ES-I3 (cell line): ENCODE data around the gene ABHD4.

Experiments
- H3K36me3 ChIP-seq: 2 replicates; pipeline ENCODE4 v1.6.1; 2013; ENCODE audit warnings: mild to moderate bottlenecking, low read length, control low read depth, moderate library complexity; ENCODE audit not compliant: insufficient read depth
- H3K4me1 ChIP-seq: 2 replicates; pipeline ENCODE4 v1.6.1; 2013; ENCODE audit warnings: mild to moderate bottlenecking, control low read depth, low read length; ENCODE audit not compliant: insufficient read depth
- H3K9ac ChIP-seq: 2 replicates; pipeline ENCODE4 v1.6.1; 2013; ENCODE audit warnings: low read depth, mild to moderate bottlenecking, low read length, moderate library complexity
- H3K9me3 ChIP-seq: 2 replicates; pipeline ENCODE4 v1.6.1; 2013; ENCODE audit warnings: mild to moderate bottlenecking, low read length, moderate library complexity; ENCODE audit not compliant: control insufficient read depth, insufficient read depth

Gene ABHD4

GRCh38 chr14:22640192-22640591, 42.1 kb downstream of the ABHD4 start:
- Histone ChIP-seq H3K4me1 (no peaks in the 10 kb centered on the region), H3K36me3 (no peaks in the 10 kb centered on the region), H3K9me3 (no peaks in the 10 kb centered on the region), H3K9ac (no peak overlapping the region)

DNA sequence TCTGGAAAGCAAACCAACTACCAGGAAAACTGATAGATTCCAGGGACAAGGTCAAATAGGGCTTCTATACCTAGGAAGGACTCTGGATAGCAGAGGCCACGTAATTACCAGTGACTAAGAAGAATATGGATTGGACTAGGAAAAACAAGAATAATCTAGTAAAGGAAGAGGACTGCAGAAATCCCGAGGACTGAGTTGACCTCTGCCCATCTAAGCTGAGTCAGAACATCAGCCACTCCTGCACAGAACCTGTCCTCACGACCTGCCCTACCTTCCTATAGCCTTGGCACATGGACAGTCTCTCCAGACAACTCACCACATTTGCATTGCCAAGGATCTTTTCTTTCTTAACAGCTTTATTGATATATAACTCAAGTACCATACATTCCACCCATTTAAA, 43.7 kb downstream of the ABHD4 start:
- H3K9me3 ChIP-seq, result no peaks in the 10 kb centered on the region
- no peak overlapping the region for H3K9ac ChIP-seq
- H3K36me3 ChIP-seq, result no peaks in the 10 kb centered on the region
- H3K4me1 ChIP-seq, result no peaks in the 10 kb centered on the region

DNA sequence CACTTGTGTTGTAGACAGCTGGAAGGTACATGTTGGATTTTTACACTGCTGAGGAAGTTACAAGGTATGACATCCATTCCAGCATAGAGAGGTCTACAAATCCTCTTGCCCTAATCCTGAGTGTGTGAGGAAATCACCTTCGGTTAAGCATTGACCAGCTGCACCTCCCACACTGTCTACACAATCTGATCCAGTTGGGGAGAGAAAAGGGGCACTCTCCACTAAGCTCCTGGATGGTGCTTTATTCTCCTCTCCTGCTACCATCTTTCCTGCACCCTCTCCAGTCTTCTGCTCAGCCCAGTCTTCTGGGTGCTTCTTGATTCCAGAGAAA, 46.2 kb downstream of the ABHD4 start, which contains the start of gene OR6J1:
Gene OR6J1, minus strand, starts transcription at position 48 of the 331 bp plus-strand sequence. CDS start 9,541 bp downstream, outside the sequence.
- Histone ChIP-seq H3K9ac (no peak within 1 kb of the TSS), H3K4me1 (no peaks in the 10 kb centered on the region), H3K36me3 (no peaks in the 10 kb centered on the region), H3K9me3 (no peaks in the 10 kb centered on the region)

GRCh38 chr14:22646570-22647254, 48.6 kb downstream of the ABHD4 start:
- Histone ChIP-seq H3K4me1 (no peaks in the 10 kb centered on the region), H3K9ac (no peak overlapping the region), H3K9me3 (no peaks in the 10 kb centered on the region), H3K36me3 (no peaks in the 10 kb centered on the region)

GRCh38 chr14:22648506-22648905, 50.4 kb downstream of the ABHD4 start:
- Histone ChIP-seq H3K9ac (no peak overlapping the region), H3K9me3 (no peaks in the 10 kb centered on the region), H3K4me1 (no peaks in the 10 kb centered on the region), H3K36me3 (no peaks in the 10 kb centered on the region)

DNA sequence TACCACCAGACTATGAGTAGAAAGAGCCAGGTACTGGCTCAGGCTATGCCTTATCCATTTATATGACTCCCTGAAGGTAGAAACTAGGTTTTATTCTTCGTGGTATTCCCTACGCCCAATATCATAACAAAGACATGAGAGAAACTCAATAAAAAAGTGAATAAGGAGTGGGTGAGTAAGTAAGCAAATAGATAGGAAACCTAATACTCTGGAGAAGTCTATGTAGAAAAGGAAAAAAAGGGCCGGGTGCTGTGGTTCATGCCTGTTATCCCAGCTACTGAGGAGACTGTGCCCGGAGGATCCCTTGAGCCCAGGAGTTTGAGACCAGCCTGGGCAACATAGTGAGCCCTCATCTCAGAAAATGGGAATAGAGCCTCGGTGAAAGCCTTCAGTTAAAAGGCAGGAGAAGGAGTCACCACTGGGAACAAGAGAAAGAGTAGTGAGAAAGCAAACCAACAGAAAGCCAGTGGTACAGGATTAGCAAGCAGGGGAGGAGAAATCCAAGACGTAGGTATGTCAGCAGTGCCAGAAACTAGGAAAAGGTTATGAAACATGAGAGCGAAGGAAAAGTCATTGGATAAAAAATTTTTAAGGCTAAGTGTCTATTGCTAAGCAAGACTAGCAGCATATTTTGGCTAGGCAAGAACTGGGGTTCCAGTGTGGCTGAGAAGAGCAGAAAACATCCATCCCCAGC, 52.1 kb downstream of the ABHD4 start:
- Histone ChIP-seq H3K9me3 (no peaks in the 10 kb centered on the region), H3K36me3 (no peaks in the 10 kb centered on the region), H3K4me1 (no peaks in the 10 kb centered on the region), H3K9ac (no peak overlapping the region)

DNA sequence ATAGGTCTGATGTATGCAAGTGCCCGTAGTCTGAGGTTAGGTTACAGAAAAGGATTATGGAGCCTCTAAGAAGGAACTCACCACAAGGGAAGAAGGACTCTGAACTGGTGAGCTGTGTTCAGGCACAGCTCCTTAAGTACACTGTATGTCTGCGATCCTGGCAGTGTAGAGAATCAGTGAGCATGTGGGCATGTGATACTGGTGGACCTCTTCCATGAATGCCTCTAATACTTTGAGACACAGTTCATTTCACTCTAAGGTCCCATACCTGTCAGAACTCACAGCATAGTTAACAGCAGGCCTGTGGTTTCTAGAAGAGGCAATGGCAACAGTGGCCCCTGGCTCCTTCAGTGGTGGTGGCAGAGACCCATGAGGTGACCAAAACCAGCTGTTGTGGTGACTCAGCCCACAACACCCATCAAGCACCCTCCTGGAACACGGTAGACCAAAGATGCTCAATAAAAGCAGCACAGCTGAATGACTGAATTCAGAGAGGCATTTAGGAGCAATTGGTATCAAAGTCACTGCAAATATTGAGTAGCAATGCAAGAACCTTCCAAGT, 52.9 kb downstream of the ABHD4 start:
- no peak overlapping the region for H3K9ac ChIP-seq

GRCh38 chr14:22651586-22651985, 53.5 kb downstream of the ABHD4 start:
- no peaks in the 10 kb centered on the region for H3K36me3 ChIP-seq
- H3K9me3 ChIP-seq, result no peaks in the 10 kb centered on the region
- no peak overlapping the region for H3K9ac ChIP-seq
- no peaks in the 10 kb centered on the region for H3K4me1 ChIP-seq

More for the DNA sequence above, 52.9 kb downstream of the ABHD4 start:
- Histone ChIP-seq H3K9me3 (no peaks in the 10 kb centered on the region), H3K36me3 (no peaks in the 10 kb centered on the region), H3K4me1 (no peaks in the 10 kb centered on the region)

GRCh38 chr14:22653012-22653621, 55.0 kb downstream of the ABHD4 start:
- Histone ChIP-seq H3K4me1 (no peaks in the 10 kb centered on the region; the same call in 1 of the 2 replicates), H3K36me3 (no peaks in the 10 kb centered on the region), H3K9me3 (no peaks in the 10 kb centered on the region), H3K9ac (no peak overlapping the region)

DNA sequence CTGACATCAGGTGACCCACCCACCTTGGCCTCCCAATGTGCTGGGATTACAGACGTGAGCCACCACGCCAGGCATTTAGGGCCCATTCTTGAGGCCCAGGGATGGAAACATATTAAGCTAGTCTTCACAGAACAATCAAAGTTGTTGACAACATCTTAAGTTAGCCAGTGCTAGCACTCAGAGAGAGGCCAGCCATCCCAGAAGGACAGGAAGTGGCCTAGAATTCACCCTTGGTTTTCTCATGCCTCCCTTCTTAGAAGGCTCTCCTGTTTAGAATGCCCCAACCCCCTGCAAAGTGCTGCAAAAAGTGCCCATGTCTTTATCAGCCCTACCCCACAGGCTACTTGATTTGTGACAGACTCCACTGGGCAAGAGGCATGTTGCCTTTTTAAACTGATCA, 58.1 kb downstream of the ABHD4 start:
- no peak overlapping the region for H3K9ac ChIP-seq
- H3K4me1 ChIP-seq, result no peaks in the 10 kb centered on the region; the same call in 1 of the 2 replicates
- H3K9me3 ChIP-seq, result no peaks in the 10 kb centered on the region
- no peaks in the 10 kb centered on the region for H3K36me3 ChIP-seq

GRCh38 chr14:22656945-22657731, 59.0 kb downstream of the ABHD4 start:
- no peaks in the 10 kb centered on the region for H3K36me3 ChIP-seq
- H3K9me3 ChIP-seq, result no peaks in the 10 kb centered on the region
- H3K9ac ChIP-seq, result no peak overlapping the region
- no peaks in the 10 kb centered on the region; the same call in 1 of the 2 replicates for H3K4me1 ChIP-seq

DNA sequence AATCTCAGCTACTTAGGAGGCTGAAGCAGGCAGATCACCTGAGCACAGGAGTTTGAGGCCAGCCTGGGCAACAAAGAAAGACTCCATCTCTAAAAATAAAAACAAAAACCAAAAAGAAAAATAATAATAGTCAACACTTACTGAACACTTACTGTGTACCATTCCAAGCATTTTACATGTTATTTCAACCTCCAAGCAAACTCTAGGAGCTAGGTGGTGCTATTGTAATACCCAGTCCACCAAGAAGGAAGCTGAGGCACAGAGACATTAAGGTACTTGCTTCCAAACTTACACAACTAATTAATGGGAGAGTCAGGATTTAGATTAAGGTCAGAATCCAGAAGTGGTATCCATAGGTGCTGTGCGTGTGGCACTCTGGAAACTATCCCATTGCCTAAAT, 59.8 kb downstream of the ABHD4 start:
- Histone ChIP-seq H3K9ac (no peak overlapping the region), H3K9me3 (no peaks in the 10 kb centered on the region), H3K4me1 (no peaks in the 10 kb centered on the region; the same call in 1 of the 2 replicates), H3K36me3 (no peaks in the 10 kb centered on the region)

GRCh38 chr14:22658946-22659345, 60.8 kb downstream of the ABHD4 start:
- Histone ChIP-seq H3K36me3 (no peaks in the 10 kb centered on the region), H3K4me1 (no peaks in the 10 kb centered on the region; the same call in 1 of the 2 replicates), H3K9me3 (no peaks in the 10 kb centered on the region), H3K9ac (no peak overlapping the region)

DNA sequence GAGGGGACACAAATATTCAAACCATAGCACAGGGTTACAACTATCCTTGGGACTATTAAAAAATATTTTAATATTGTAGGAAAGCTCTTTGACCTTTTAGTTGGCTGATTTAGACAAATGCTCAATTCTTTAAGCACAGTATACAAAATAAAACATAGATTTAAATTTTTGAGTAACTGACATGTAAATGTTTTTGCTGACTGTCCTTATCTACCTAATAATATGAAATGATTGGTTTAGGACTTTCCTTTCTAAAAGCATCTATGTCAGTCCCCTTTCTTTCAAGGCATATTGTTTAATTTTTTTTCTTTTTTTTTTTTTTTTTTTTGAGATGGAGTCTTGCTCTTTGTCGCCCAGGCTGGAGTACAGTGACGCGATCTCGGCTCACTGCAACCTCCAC, 62.6 kb downstream of the ABHD4 start:
- H3K9me3 ChIP-seq, result no peaks in the 10 kb centered on the region
- no peaks in the 10 kb centered on the region; the same call in 1 of the 2 replicates for H3K4me1 ChIP-seq
- H3K9ac ChIP-seq, result no peak overlapping the region
- no peaks in the 10 kb centered on the region for H3K36me3 ChIP-seq
